Subcutaneous adipose tissue (tissue), 4 donors: Measurements from ENCODE around the gene HNRNPA3. TPM values are rescaled to one million over a fixed set of nuclear protein-coding genes. Genes with fewer than 3 reads are reported as not detected.

Source experiments
- CTCF ChIP-seq: fragments of 450-650 bp; IDR thresholded peaks from one replicate; pipeline ENCODE4 v1.5.1; 2016; ENCODE audit warnings: low read depth, mild to moderate bottlenecking, control low read depth, antibody characterized with exemption, moderate library complexity
- total RNA-seq, 4 donors: library from RNA; depleted of rRNA; stranded (reverse); fragments of >200 nt; gene quantifications; one replicate each; pipeline ENCODE4 v1.1.0, GENCODE V29; 2016

The HNRNPA3 gene
- total RNA-seq = 100 to 1,000 TPM in 1 of 4 donors, 10 to 100 TPM in 3; 48.6 to 104 (median 64.7) TPM

- no peak for TF ChIP-seq CTCF
These were observed at the start of gene HNRNPA3 for GRCh38 chr2:177212106-177212890. HNRNPA3 (plus strand) TSS chr2:177212794; CDS start chr2:177212800, 6 bp downstream.

GRCh38 chr2:177164131-177164530 is 48.5 kb upstream of the HNRNPA3 start:
- TF ChIP-seq CTCF = no peak

- no peak for TF ChIP-seq CTCF
These were observed 48.0 kb upstream of the HNRNPA3 start for GRCh38 chr2:177164584-177165052.

GRCh38 chr2:177165061-177165583 is 47.5 kb upstream of the HNRNPA3 start:
- TF ChIP-seq CTCF = no peak

GRCh38 chr2:177165721-177166711 is 46.6 kb upstream of the HNRNPA3 start:
- TF ChIP-seq CTCF = no peak

- TF ChIP-seq CTCF = no peak
These were observed 42.6 kb upstream of the HNRNPA3 start for GRCh38 chr2:177169810-177170514.
